Measurements from ENCODE around the gene ROBO4.

ROBO4 gene

GRCh38 chr11:124902616-124903015 lies 5.0 kb upstream of the ROBO4 start:
- TF ChIP-seq CTCF (IDR thresholded peaks at IDR 0.05; ENCODE audit: low read depth, low read length, missing control alignments) = no peak
- H3K4me3 ChIP-seq (ENCODE audit: low read depth, low read length) = no peak overlapping the region
- in situ Hi-C loops (cut with HindIII; ENCODE audit: low sequenced_read_pairs) = no loop called here
- DNase-seq (ENCODE audit: low read depth) = no peak

GRCh38 chr11:124900464-124900863 lies 2.8 kb upstream of the ROBO4 start:
- TF ChIP-seq CTCF (IDR thresholded peaks at IDR 0.05; ENCODE audit: low read depth, low read length, missing control alignments) = no peak
- H3K4me3 ChIP-seq (ENCODE audit: low read depth, low read length) = no peak overlapping the region
- peak; percentile 50 for DNase-seq (ENCODE audit: low read depth)
- in situ Hi-C loops (cut with HindIII; ENCODE audit: low sequenced_read_pairs) = no loop called here

- no peak overlapping the region for H3K4me3 ChIP-seq (ENCODE audit: low read depth, low read length)
- peak; percentile 40 for TF ChIP-seq CTCF (IDR thresholded peaks at IDR 0.05; ENCODE audit: low read depth, low read length, missing control alignments)
- no peak for DNase-seq (ENCODE audit: low read depth)
- in situ Hi-C loops (cut with HindIII; ENCODE audit: low sequenced_read_pairs) = no loop called here
Observed at GRCh38 chr11:124899383-124900145, 1.9 kb upstream of the ROBO4 start.

GRCh38 chr11:124898711-124899110 lies 1.0 kb upstream of the ROBO4 start:
- no peak for TF ChIP-seq CTCF (IDR thresholded peaks at IDR 0.05; ENCODE audit: low read depth, low read length, missing control alignments)
- H3K4me3 ChIP-seq (ENCODE audit: low read depth, low read length) = no peak overlapping the region
- in situ Hi-C loops (cut with HindIII; ENCODE audit: low sequenced_read_pairs) = no loop called here
- DNase-seq (ENCODE audit: low read depth) = peak; percentile 45

- no peak for TF ChIP-seq CTCF (IDR thresholded peaks at IDR 0.05; ENCODE audit: low read depth, low read length, missing control alignments)
- in situ Hi-C loops (cut with HindIII; ENCODE audit: low sequenced_read_pairs) = no loop called here
- peak; percentile 89 for DNase-seq (ENCODE audit: low read depth)
- no peak overlapping the region for H3K4me3 ChIP-seq (ENCODE audit: low read depth, low read length)
Observed at GRCh38 chr11:124898263-124898680, 607 bp upstream of the ROBO4 start.

GRCh38 chr11:124896821-124897391 lies 759 bp downstream of the ROBO4 start:
- no peak for TF ChIP-seq CTCF (IDR thresholded peaks at IDR 0.05; ENCODE audit: low read depth, low read length, missing control alignments)
- in situ Hi-C loops (cut with HindIII; ENCODE audit: low sequenced_read_pairs) = no loop called here
- no peak for DNase-seq (ENCODE audit: low read depth)
- no peak overlapping the region for H3K4me3 ChIP-seq (ENCODE audit: low read depth, low read length)
